K562 (cell line): ENCODE results near the gene DYNC1H1. TPM values are rescaled to one million over a fixed set of nuclear protein-coding genes. Genes with fewer than 3 reads are reported as not detected.

ENCODE experiments used
- ATF1 ChIP-seq, 2 experiments: fragments of 450-650 bp in 1 of 2; IDR thresholded peaks; 2 replicates each; pipeline ENCODE4 v1.6.1; 2016; ENCODE audit warnings: missing compliant biosample characterization in 1 of 2, missing genetic modification characterization in 1 of 2
- CEBPB ChIP-seq: fragments of 450-650 bp; IDR thresholded peaks from 2 replicates; pipeline ENCODE4 v1.6.1; 2016; ENCODE audit warnings: missing genetic modification characterization, missing compliant biosample characterization
- CHCHD3 ChIP-seq: fragments of 250-450 bp; sonication (Bioruptor Pico); IDR thresholded peaks from 2 replicates; pipeline ENCODE4 v2.1.2; 2022; ENCODE audit warnings: mild to moderate bottlenecking
- CHD1 ChIP-seq: fragments of 200-600 bp; sonication (generic); IDR thresholded peaks from one replicate; pipeline ENCODE4 v1.6.1; 2012; ENCODE audit warnings: mild to moderate bottlenecking, moderate library complexity, low read length, inconsistent platforms
- CHD7 ChIP-seq: fragments of 200-600 bp; sonication (generic); IDR thresholded peaks from one replicate; pipeline ENCODE4 v1.6.1; 2012; ENCODE audit warnings: mild to moderate bottlenecking, low read depth, low read length, inconsistent platforms
- FOXO4 ChIP-seq: fragments of 450-650 bp; formaldehyde crosslinking; IDR thresholded peaks from 2 replicates; pipeline ENCODE4 v1.4.0; 2020; ENCODE audit warnings: mild to moderate bottlenecking, moderate library complexity
- NFYB ChIP-seq: IDR thresholded peaks from 2 replicates; pipeline ENCODE4 v1.6.1; 2011; ENCODE audit warnings: mild to moderate bottlenecking, moderate library complexity; ENCODE audit not compliant: insufficient read length; ENCODE audit errors: extremely low read depth
- PBX2 ChIP-seq, 2 experiments: IDR thresholded peaks in 1 of 2; conservative IDR thresholded peaks in 1 of 2; 2 replicates each; pipeline ENCODE4 v1.6.1; 2016; ENCODE audit warnings: low read depth in 2 of 2, mild to moderate bottlenecking in 1 of 2, missing compliant biosample characterization in 1 of 2, missing genetic modification characterization in 1 of 2, moderate library complexity in 1 of 2
- SUPT5H ChIP-seq: fragments of 450-650 bp; IDR thresholded peaks from 2 replicates; pipeline ENCODE4 v1.6.1; 2016
- TCF3 ChIP-seq: sonication (generic); formaldehyde crosslinking; IDR thresholded peaks from 2 replicates; pipeline ENCODE4 v1.4.0; 2020; ENCODE audit warnings: mild to moderate bottlenecking, missing genetic modification reagents
- ZNF12 ChIP-seq: sonication (generic); formaldehyde crosslinking; IDR thresholded peaks from 2 replicates; pipeline ENCODE4 v1.4.0; 2020; ENCODE audit warnings: mild to moderate bottlenecking, missing genetic modification reagents
- ZNF551 ChIP-seq: fragments of 250-450 bp; sonication (Bioruptor Pico); IDR thresholded peaks from 2 replicates; pipeline ENCODE4 v1.5.0; 2021; ENCODE audit warnings: mild to moderate bottlenecking, moderate library complexity
- ZNF586 ChIP-seq: fragments of 450-650 bp; formaldehyde crosslinking; conservative IDR thresholded peaks from 2 replicates; pipeline ENCODE4 v1.4.0; 2020; ENCODE audit warnings: mild to moderate bottlenecking, moderate library complexity
- polyA plus RNA-seq, 8 experiments: library from polyadenylated mRNA; depleted of rRNA in 4 of 8; stranded (reverse) in 5 of 8; unstranded in 3 of 8; fragments of >200 nt; fragmentation: Nextera tagmentation in 2 of 8; fragmentation: Illumina TruSeq in 1 of 8; extraction: Ambion mirVana in 2 of 8; extraction: Trizol in 1 of 8; gene quantifications; 2 replicates each; pipeline versions ENCODE4 v1.2.1 to v1.2.3, GENCODE V29; 2011 to 2014; ENCODE audit warnings: inconsistent platforms in 1 of 8, missing spikeins in 1 of 8
- total RNA-seq, 7 experiments: library from RNA; depleted of rRNA in 6 of 7; stranded (reverse); fragments of >200 nt in 6 of 7; fragmentation: Illumina TruSeq in 2 of 7; extraction: Trizol in 2 of 7; gene quantifications; 2 replicates each; pipeline versions ENCODE4 v1.2.1 to v1.2.3, GENCODE V29; 2011 to 2021; ENCODE audit warnings: low replicate concordance in 1 of 7

The DYNC1H1 gene
- total and polyA plus RNA-seq, 9 of the 15 experiments (the other 6 are each of a cell fraction or from before 2014, with no cell fraction given) = 31.9 to 335 (median 115) TPM

- TF ChIP-seq TCF3 (CRISPR knock-in tag) (peak; percentile 10; the same call in 1 of the 2 replicates), FOXO4 (no peak), ZNF551 (CRISPR knock-in tag) (no peak), NFYB (no peak), ZNF586 (no peak), CEBPB (peak; percentile 95), ZNF12 (CRISPR knock-in tag) (no peak), ATF1 (CRISPR knock-in tag; IDR thresholded peaks at IDR 0.05) (no peak), ATF1 (tag; IDR thresholded peaks at IDR 0.05) (peak; percentile 65), CHCHD3 (CRISPR knock-in tag) (no peak), CHD7 (no peak), SUPT5H (no peak), CHD1 (no peak), PBX2 (CRISPR knock-in tag; IDR thresholded peaks at IDR 0.05; ENCODE audit: low read depth) (no peak), PBX2 (tag; conservative IDR thresholded peaks at IDR 0.05; ENCODE audit: low read depth) (no peak)
Observed at GRCh38 chr14:101927859-101928258, 36.5 kb upstream of the DYNC1H1 start (continued).
